Activated naive CD4-positive, alpha-beta T cell treated with anti-CD3 and anti-CD28 coated beads, Interleukin-2, amount 10 ng/mL, durations not matched to agents 7 days and 5 days (primary cell): ENCODE results near the gene SHH.
A peak's percentile ranks its signal among the peaks of the same experiment; 100 is the strongest.

Experiments
- CTCF ChIA-PET: fragments of 350-600 bp; sonication (Branson Sonifier 250); formaldehyde crosslinking; loops from one replicate; lab custom pipeline; 2021; ENCODE audit warnings: antibody characterized with exemption; lab: Charles Lee
- DNase-seq: peaks from one replicate; pipeline ENCODE4 v3.0.0-alpha.2; 2020
- H3K27ac Mint-ChIP-seq: one replicate; pipeline ENCODE4 v1.8.0; 2021; ENCODE audit warnings: mild to moderate bottlenecking, moderate library complexity, mixed read lengths
- H3K27me3 Mint-ChIP-seq: one replicate; pipeline ENCODE4 v1.8.0; 2021; ENCODE audit warnings: mild to moderate bottlenecking, mixed read lengths
- H3K36me3 Mint-ChIP-seq: one replicate; pipeline ENCODE4 v1.8.0; 2021; ENCODE audit warnings: mixed read lengths
- H3K4me1 Mint-ChIP-seq: one replicate; pipeline ENCODE4 v1.8.0; 2021; ENCODE audit warnings: mixed read lengths
- H3K4me3 Mint-ChIP-seq: one replicate; pipeline ENCODE4 v1.8.0; 2021; ENCODE audit warnings: mild to moderate bottlenecking, moderate library complexity, mixed read lengths
- H3K9me3 Mint-ChIP-seq: one replicate; pipeline ENCODE4 v1.8.0; 2021; ENCODE audit warnings: mixed read lengths

SHH gene

DNA sequence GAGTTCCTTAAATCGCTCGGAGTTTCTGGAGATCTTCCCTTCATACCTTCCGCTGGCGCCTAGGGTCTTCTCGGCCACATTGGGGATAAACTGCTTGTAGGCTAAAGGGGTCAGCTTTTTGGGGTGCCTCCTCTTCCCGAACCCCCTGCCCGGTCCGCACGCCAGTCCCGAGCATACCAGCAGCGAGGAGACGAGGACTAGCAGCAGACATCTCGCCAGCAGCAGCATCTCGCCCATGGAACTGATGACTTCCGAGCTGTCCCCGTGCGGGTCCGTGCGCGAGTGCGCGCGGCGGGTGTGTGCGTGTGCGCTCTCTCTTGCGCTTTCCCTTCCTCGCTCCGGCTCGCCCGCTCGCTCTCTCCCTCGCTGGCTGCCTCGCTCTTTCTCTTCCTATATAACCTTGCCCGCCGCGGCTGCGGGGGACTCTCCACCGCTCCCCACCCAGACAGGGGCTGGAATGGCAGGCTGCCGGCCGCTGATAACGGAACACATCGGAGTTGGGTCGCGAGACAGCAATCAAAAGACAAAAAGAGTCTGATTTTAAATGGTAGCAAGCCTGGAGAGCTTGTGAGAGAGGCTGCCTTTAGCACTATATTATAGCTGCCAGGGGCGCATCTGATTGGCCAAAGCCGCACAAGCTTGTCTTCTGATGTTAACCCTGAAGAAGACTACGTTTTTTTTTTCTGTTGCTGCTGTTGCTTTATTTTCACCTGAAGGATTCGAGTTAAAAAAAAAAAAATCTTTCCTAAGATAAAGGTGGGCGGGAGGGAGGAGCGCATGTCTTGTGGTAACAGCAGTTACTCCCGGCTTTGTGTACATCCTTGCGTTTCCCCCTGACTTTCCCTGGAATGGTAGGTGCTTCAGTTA lies at the start of gene SHH:
Gene SHH (minus strand): TSS at position 569 of the 867 bp plus-strand sequence. CDS start 341 bp downstream, at position 228.
- peaks cover 24% of the 10 kb centered on the region for H3K4me1 Mint-ChIP-seq
- CTCF ChIA-PET = interaction anchor here (0.7 to 1.6 kb wide), 2 partner anchors 340 to 1017 kb away, joined by 3 read pairs; no protein-coding TSS in a partner anchor
- peaks cover 96% of the 10 kb centered on the region for H3K27me3 Mint-ChIP-seq
- H3K4me3 Mint-ChIP-seq = peak within 1 kb of the TSS; percentile 22
- H3K9me3 Mint-ChIP-seq = peaks cover 1% of the 10 kb centered on the region
- DNase-seq = no peak
- no peak within 1 kb of the TSS for H3K27ac Mint-ChIP-seq
- peaks cover 2% of the 10 kb centered on the region for H3K36me3 Mint-ChIP-seq

DNA sequence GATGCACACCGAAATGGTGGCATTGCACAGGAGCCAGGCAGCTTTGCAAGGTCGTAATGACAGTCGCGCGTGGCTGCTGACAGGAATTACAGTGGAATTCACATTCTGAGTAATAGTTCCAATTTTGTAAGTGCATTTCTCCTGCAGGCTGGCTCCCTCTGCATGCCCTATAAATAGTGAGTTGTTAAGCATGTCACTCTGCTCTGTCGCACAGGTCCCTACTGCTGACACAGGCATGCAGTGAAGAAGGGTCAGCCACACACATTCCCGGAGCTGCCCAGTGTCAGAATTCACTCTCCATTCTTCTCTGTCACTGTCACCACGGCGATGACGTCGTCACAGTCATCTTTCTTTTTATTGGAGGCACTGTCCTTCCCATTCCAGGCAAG lies 49.2 kb upstream of the SHH start:
- DNase-seq = no peak
- no peaks in the 10 kb centered on the region for H3K36me3 Mint-ChIP-seq
- H3K4me3 Mint-ChIP-seq = no peak overlapping the region
- H3K9me3 Mint-ChIP-seq = no peaks in the 10 kb centered on the region
- CTCF ChIA-PET = no interaction called here
- H3K27ac Mint-ChIP-seq = no peak overlapping the region
- peaks cover 14% of the 10 kb centered on the region for H3K27me3 Mint-ChIP-seq
- no peaks in the 10 kb centered on the region for H3K4me1 Mint-ChIP-seq

DNA sequence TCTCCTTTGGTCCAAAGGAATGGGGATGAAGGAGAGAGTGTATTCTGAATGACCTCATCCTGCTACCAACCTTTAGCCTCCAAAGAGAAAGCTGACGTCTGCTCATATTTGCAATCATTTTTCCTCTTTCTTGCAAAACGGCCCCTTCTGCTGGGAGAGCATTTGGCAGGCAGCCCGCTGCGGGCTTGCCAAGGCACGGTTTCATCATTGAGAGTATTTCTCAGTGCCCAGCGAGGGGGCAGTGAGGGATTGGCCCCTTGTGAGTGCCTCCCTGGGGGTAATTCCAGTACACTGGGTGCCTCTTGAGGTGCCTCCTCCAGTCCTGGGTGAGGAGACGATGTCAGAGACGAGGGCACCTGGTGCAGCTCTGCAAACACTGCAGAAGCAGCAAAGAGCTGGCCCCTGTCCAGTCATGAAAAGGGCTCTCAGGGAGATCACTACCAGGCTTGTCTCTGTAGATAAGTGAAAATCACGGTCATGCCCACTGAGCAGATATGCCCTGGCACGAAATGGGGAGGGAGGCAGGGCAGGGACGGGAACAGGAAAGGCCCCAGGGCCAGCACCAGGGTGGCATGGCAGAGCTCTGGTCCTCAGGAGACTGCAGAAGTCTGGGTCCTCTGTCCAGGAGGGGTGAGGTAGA lies 48.7 kb upstream of the SHH start:
- no peak for DNase-seq
- Mint-ChIP-seq H3K36me3 (no peaks in the 10 kb centered on the region), H3K9me3 (no peaks in the 10 kb centered on the region), H3K4me3 (no peak overlapping the region), H3K4me1 (no peaks in the 10 kb centered on the region), H3K27me3 (peaks cover 9% of the 10 kb centered on the region), H3K27ac (no peak overlapping the region)
- CTCF ChIA-PET = no interaction called here

DNA sequence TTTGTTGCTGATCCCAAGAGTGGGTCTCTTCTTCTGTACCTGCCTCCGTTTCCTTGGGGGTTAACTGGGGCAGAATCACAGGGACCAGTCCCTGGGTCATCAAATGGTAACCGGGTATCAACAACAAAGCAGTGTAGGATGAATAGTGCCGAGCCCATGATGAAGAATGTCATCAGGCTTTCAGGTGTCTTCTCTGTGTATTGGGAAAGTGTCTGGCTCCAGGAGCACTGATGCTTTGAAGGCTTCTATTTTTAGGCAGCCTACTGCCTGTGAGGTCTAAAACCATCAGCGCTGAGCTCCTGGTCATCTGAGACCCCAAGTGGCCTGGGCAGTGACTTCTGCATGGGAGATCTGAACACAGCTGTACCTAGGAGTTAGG lies 48.2 kb upstream of the SHH start:
- Mint-ChIP-seq H3K27ac (no peak overlapping the region), H3K36me3 (no peaks in the 10 kb centered on the region), H3K4me3 (no peak overlapping the region), H3K9me3 (no peaks in the 10 kb centered on the region), H3K27me3 (peaks cover 4% of the 10 kb centered on the region), H3K4me1 (no peaks in the 10 kb centered on the region)
- DNase-seq = no peak
- CTCF ChIA-PET = no interaction called here

DNA sequence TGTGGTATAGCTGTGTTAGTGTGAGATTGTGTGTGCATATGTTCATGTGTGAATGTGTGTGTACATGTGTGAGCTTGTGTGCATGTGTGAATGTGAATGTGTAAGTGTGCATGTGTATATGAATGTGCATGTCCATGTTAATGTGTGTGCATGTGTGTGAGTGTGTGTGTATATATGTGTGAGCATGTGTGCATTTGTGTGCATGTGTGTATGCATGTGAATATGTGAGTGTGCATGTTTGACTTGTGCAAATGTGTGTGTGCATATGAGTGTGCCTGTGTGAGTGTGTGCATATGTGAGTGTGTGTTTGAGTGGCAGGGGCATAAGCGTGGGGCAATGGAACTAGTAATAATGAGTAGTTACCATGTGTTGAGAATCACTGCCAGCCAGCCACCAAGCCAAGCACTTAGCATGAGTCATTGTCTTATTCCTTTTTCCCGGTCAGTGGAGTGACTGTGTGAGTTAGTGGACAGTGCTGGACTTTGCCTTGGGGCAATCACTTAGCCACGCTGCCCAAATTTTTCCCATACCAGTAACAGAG lies 46.3 kb upstream of the SHH start:
- Mint-ChIP-seq H3K36me3 (no peaks in the 10 kb centered on the region), H3K9me3 (no peaks in the 10 kb centered on the region), H3K27ac (no peak overlapping the region), H3K27me3 (peaks cover under 1% of the 10 kb centered on the region), H3K4me1 (no peaks in the 10 kb centered on the region), H3K4me3 (no peak overlapping the region)
- CTCF ChIA-PET = no interaction called here
- no peak for DNase-seq

DNA sequence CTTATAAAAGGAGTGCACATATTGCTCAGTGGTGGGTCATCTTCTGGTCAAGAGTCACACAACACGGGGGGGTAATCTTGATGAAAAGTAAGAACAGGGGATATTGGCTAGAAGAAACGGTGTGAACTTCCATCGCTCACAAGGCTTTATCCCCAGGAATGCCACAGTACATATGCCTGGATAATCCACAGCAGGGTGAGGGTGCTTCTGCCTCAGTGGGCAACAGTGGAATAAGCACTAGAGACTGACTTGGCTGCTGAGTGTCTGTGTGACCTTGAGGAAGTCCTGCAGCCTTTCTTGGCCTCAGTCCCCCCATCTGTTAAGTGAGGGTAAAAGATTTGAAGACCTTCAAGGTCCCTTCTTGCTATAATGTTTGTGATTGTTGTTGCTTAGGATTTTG lies 44.9 kb upstream of the SHH start:
- no peak overlapping the region for H3K27ac Mint-ChIP-seq
- CTCF ChIA-PET = no interaction called here
- no peaks in the 10 kb centered on the region for H3K9me3 Mint-ChIP-seq
- H3K27me3 Mint-ChIP-seq = peaks cover 7% of the 10 kb centered on the region
- DNase-seq = no peak
- no peak overlapping the region for H3K4me3 Mint-ChIP-seq
- H3K36me3 Mint-ChIP-seq = no peaks in the 10 kb centered on the region
- no peaks in the 10 kb centered on the region for H3K4me1 Mint-ChIP-seq

DNA sequence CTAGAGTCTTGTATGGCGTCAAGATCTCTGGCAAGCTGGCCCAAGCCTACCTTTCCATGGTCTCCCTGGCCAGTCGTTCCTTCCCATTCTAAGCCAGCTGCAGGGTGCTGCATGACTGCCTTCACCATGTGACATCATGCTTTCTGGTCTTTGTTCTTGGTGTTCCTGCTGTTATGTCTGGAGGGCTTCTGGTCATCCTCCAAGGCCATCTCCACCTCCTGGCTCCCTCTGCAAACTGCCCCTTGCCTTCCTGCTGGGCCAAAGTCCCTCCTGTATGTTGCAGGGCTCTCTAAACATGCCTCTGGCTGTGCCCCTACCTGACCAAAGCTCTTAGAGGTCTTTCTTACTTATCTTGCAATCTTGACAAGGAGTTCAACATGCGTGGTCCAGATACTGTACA lies 44.4 kb upstream of the SHH start:
- peaks cover 7% of the 10 kb centered on the region for H3K27me3 Mint-ChIP-seq

DNA sequence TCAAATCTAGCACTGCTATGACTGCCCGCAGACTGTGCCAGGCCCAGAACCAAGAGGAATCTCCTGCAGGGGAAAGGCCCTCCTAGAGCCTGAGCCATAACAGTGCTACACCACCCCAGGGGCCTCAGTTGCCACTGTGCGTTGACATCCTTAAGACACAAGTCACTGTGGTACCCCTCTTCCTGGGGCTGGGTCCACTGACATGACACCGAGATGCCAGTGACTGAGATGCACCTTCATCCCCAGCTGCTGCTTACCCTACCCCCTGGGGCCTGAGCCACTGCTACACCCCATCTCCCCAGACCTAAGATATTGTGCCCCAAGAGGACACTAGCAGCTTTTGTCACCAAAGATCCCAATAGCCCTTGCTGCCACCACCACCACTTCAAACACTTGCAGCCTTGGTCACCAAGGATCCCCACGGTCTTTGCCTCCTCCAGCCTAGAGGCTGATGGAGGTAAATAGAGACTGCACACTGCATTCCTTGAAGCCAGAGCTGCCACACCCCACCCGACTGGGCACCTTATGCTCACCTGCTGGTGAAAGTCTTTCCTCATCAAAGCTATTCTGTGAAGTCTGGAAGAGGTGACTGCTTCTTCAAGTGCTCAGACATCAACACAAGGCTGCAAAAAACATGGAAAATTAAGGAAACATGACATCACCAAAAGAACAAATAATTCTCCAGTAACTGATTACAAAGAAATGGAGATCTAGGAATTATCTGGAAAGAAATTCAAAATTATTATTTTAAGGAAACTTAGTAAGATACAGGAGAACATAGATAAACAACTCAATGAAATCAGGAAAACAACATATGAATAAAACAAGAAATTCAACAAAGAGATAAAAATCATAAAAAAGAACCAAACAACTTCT lies 40.4 kb upstream of the SHH start:
- no peak for DNase-seq
- H3K4me1 Mint-ChIP-seq = no peaks in the 10 kb centered on the region
- no peaks in the 10 kb centered on the region for H3K9me3 Mint-ChIP-seq
- no peak overlapping the region for H3K4me3 Mint-ChIP-seq
- peaks cover 12% of the 10 kb centered on the region for H3K27me3 Mint-ChIP-seq
- no peak overlapping the region for H3K27ac Mint-ChIP-seq
- no peaks in the 10 kb centered on the region for H3K36me3 Mint-ChIP-seq
- CTCF ChIA-PET = no interaction called here

More for the DNA sequence above, 44.4 kb upstream of the SHH start:
- Mint-ChIP-seq H3K27ac (no peak overlapping the region), H3K4me3 (no peak overlapping the region), H3K9me3 (no peaks in the 10 kb centered on the region), H3K4me1 (no peaks in the 10 kb centered on the region), H3K36me3 (no peaks in the 10 kb centered on the region)
- CTCF ChIA-PET = no interaction called here
- DNase-seq = no peak

DNA sequence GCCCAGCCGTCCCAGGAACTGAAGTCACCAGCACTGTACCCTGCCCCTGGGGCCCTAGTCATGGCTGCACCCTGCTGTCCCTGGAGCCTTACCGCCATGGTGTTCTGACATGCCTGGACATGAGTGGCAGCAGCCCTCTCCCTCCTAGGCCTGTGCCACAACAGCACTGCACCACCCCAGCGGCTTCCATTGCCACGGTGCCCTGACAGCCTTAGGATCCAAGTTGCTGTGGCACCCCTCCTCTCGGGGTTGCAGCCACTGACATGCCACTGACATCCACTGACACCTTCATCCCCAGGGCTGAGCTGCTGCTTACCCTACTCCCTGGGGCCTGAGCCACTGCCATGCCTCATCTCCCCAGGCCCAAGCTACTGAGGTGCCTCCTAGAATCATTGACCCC lies 39.6 kb upstream of the SHH start:
- Mint-ChIP-seq H3K27ac (no peak overlapping the region), H3K4me1 (no peaks in the 10 kb centered on the region), H3K27me3 (peaks cover 12% of the 10 kb centered on the region), H3K9me3 (no peaks in the 10 kb centered on the region), H3K36me3 (no peaks in the 10 kb centered on the region), H3K4me3 (no peak overlapping the region)
- no peak for DNase-seq
- CTCF ChIA-PET = no interaction called here

DNA sequence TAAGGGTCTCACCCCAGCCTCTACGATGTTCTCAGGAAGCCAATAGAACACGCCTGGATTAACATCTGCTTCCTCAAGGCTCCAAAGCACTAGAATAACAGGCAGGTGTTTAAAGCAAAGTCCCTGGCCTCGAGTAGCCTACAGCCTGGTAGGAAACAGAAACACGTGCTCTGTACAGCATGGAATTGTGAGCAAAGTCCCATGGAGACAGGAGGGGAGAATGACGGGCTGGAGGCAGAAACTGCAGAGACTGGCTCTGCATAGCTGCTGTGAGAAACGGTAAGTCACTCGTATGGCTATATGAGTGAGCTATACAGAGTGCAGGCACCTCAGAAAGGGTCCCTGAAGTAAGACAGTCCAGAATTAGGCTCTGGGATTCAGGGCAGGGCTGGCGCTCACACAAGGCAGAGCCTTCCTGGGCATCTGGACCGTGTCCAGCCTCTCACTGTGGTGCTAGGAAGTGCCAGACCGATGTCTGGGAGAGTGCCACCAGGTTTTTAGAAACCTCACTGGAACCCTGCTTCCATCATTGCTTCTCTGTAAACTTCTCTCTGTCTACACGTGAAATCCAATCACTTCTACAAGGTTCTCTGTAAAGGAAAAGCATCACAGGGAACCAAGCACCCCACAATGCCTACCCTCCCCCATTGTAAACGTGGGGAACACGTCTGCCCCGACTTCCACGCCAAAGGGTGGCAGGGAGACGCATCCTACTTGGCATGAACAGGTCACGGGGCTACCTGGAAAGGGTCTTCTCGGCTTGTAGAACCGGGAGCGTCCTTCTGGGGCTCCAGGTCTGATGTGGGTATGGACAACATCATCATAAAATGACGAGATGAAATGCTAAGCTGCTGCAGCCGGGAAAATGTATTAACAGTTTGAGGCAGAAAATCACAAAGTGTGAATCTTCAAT lies 38.8 kb upstream of the SHH start:
- Mint-ChIP-seq H3K27ac (no peak overlapping the region), H3K4me1 (no peaks in the 10 kb centered on the region), H3K27me3 (peaks cover 12% of the 10 kb centered on the region), H3K36me3 (no peaks in the 10 kb centered on the region), H3K4me3 (no peak overlapping the region), H3K9me3 (no peaks in the 10 kb centered on the region)
- no peak for DNase-seq
- CTCF ChIA-PET = no interaction called here

DNA sequence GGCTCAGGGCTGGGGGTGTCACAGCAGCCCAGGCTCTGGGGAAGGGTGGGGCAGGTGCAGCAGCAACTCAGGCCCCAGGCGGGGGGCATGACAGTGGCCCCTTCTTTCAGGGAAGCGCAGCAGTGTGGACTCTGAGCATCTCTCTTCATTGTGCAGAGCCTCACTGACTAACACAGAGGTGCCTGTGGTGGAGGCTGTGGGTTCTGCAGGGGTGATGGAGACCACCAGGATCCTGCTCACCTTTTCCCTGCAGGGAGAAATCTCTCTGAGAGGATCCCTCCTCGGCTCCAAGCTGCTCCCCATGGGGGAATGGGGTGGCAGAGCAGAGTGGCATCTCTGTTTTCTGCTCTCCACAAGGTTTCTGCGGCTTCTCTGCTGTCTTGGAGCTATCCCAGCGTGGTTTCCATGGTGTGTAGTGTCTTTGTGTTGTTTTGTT lies 37.8 kb upstream of the SHH start:
- H3K9me3 Mint-ChIP-seq = no peaks in the 10 kb centered on the region
- no peaks in the 10 kb centered on the region for H3K36me3 Mint-ChIP-seq
- CTCF ChIA-PET = no interaction called here
- no peaks in the 10 kb centered on the region for H3K4me1 Mint-ChIP-seq
- peaks cover 12% of the 10 kb centered on the region for H3K27me3 Mint-ChIP-seq
- DNase-seq = no peak
- no peak overlapping the region for H3K4me3 Mint-ChIP-seq
- no peak overlapping the region for H3K27ac Mint-ChIP-seq

DNA sequence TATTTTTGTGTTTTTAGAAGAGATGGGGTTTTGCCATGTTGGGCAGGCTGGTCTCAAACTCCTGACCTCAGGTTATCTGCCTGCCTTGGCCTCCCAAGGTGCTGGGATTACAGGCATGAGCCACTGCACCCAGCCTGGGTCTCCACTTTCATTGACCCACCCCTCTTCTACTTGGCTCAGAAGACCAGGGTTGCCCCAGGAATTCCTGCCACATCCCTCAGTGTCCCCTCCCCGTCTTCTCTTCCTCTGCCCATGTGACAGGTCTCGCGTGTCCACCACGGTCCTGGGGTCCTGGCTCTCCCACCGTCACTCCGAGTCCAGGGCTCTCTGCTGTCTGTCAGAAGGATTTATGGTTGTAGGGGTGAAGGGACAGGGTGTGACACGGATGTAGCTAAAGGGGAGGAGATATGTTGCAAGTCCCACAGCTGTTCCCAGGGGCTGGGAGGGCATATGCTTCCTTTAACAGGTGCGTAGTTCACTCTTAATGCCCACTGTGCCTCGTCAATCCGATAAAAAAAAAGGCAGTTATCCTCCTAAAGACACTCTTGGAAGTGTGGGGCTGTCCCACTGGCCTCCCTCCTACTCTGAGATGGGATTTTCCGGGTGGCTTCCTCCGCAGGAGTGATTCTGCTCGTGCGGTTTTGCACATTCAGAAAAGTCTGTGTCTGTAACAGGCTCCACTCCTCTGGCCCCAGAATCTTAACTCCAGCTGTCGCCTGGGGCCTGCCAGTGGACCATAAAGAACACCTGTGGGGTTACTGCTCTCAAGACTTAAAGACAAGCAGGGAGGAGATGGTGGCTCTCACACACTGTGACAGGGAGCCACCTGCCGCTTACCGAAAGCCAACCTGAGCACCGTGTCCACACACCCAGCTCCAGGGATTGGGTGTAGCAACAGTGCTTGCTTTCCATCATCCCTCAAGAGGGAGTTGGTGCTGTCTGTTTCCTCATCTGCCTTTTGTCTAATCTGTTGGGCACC lies 36.7 kb upstream of the SHH start:
- Mint-ChIP-seq H3K27me3 (peaks cover 12% of the 10 kb centered on the region), H3K9me3 (no peaks in the 10 kb centered on the region), H3K27ac (no peak overlapping the region), H3K36me3 (no peaks in the 10 kb centered on the region), H3K4me3 (no peak overlapping the region), H3K4me1 (no peaks in the 10 kb centered on the region)
- CTCF ChIA-PET = no interaction called here
- no peak for DNase-seq
